HG03460 (cell line): Measurements from ENCODE around the gene HNRNPM.

Source experiments
- ATAC-seq: cut with Tn5 transposase; IDR thresholded peaks from one replicate; pipeline ENCODE4 v1.9.1; 2021; ENCODE audit not compliant: unreplicated experiment

The HNRNPM gene

DNA sequence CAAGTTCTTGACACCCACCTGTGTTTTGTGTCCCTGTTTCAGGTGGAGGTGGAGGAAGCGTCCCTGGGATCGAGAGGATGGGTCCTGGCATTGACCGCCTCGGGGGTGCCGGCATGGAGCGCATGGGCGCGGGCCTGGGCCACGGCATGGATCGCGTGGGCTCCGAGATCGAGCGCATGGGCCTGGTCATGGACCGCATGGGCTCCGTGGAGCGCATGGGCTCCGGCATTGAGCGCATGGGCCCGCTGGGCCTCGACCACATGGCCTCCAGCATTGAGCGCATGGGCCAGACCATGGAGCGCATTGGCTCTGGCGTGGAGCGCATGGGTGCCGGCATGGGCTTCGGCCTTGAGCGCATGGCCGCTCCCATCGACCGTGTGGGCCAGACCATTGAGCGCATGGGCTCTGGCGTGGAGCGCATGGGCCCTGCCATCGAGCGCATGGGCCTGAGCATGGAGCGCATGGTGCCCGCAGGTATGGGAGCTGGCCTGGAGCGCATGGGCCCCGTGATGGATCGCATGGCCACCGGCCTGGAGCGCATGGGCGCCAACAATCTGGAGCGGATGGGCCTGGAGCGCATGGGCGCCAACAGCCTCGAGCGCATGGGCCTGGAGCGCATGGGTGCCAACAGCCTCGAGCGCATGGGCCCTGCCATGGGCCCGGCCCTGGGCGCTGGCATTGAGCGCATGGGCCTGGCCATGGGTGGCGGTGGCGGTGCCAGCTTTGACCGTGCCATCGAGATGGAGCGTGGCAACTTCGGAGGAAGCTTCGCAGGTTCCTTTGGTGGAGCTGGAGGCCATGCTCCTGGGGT is 41.0 kb downstream of the HNRNPM start:
- ATAC-seq = no peak

GRCh38 chr19:8486661-8487136 is 41.9 kb downstream of the HNRNPM start:
- ATAC-seq = no peak

DNA sequence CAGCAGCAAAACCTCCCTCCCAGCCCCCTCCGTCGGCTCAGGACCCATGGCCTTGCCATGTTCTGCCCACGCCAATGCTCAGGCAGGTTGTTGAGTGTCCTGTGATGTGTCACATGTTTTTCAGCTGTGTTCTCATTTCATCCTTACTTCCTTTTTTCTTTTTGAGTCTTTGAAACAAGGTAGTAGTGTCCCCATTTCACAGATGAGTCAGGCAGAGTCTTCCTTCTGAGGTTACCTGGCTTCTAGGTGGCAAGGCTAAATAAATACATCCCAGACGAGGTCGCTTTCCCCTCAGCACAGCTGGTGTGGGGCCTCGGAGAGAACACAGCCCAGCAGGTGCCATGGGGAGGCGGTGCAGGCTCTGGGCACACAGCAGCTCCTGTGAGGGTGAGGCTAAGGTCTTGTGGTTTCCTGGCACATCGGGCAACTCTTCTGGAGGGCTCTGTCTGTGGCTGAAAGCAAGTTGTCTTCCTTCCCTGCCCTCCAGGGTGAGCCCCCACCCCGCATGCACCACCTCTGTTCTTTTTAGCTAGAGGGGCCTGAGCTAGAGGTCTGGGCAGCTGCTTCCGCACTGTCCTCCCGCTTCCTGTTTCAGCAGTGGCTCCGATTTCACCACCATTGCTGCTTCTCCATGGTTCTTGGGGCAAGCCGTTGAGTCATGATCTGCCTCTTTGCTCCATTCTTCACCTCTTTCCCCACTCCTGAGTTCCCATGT is 42.5 kb downstream of the HNRNPM start:
- no peak for ATAC-seq

DNA sequence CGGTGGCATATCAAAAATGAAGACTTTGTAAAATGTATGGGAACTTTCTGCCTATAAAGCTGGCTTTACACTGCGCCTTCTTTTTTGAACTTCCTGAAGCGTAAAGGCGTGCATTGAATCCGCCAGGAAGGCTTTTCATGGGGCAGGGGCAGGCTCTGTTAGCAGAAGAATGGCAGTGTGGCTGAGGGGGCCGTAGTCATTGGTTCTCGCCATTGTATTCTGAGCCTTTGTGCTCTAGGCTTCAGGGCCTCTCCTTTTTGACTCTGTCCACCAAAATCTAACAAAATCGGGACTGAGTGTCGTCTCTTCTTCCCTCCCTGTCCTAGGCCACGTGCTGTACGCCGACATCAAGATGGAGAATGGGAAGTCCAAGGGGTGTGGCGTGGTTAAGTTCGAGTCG is 43.6 kb downstream of the HNRNPM start:
- no peak for ATAC-seq

DNA sequence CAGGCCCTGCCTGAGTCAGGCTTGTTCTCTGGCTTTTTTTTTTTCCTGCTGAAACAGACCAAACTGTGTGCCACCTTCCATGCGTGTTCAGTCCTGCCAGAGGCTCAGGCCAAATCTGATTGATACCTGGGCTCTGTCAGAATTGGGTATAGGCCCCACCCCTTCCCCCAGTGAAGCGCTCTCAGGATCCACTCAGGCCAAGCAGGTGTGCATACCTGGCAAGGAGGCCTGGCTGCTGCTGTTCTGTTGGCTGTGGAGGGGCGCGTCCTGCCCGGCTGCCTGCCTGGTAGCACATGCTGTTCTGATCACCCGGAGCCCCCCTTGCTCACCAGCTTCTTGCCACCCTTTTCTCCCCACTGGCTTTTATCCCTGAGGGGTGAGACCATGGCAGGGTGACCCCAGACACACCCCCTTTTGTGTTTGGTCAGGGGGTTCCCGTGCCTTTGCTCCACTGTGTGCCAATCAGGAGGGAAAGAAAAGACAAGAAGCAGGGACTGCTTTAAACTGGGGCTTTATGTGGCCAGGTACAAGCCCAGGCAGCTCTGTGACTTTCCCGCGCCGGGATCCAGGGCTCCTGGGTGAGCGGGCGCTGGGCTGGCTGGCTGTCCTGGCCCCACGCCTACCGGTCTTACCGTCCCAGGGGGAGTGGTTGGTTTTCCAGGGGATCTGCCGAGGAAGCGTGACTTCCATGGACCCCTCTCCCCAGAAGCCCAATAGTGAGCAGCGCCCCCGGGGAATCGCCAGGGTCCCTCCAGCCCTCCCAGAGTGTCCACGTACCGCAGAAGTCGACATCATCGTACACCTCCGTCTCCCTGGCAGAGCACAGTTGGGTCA is 45.0 kb downstream of the HNRNPM start:
- no peak for ATAC-seq

DNA sequence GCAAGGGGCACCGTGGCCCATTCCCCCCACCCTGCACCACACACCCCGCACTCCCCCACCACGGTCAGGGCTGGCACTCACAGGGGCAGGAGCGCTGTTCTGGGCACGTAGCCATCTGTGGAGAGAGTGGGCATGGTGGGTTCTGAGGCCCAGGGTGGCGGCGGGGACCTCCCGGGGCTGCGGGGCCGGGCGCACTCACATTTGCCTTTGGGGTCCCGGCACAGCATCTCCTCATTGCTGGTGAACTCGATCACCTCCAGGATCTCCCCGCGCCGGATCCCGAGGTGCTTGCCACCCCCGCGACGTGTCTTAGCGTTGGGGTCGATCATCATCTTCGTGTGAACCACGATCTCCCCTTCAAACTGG is 45.6 kb downstream of the HNRNPM start:
- ATAC-seq = no peak

DNA sequence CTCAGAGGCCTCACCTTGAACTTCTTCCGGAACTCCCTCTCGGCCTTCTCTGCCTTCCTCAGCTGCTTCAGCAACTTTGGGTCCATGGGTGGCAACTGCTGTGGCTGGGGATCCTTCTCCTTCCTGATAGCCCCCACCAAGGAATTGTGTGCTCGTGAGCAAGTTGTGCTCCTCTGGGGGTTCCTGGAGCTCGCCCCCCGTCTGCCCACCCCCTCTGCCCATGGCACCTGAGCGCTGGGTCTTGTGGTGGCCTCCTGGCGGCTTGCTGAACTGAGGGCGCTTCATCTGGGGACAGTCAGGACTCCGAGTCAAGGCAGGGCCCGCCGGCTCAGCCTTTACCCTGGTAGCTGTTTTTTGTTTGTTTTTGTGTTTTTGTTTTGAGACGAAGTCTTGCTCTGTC is 46.1 kb downstream of the HNRNPM start:
- no peak for ATAC-seq

- no peak for ATAC-seq
Observed at GRCh38 chr19:8491574-8491973, 46.8 kb downstream of the HNRNPM start.

DNA sequence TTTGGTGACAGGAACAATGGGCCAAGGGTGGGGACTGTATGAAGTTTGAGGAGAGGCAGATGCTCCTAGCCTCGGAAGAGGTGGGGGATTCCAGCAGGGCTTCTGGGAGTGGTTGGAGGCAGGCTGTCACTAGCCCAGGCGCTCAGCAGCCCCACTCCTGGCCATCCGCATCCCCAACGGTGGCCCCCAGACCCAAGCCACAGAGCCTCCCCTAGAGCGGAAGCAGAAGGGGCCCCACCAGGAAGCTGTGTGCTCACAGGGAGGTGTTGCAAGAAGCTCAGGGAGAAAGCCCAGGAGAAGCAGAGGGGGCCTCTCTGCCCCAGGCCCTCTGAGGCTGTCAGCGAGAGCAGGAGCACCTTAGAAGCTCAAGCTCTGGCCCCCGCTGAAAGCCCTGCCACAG is 49.4 kb downstream of the HNRNPM start:
- no peak for ATAC-seq

- no peak for ATAC-seq
Observed at GRCh38 chr19:8498295-8498694, 53.5 kb downstream of the HNRNPM start.

DNA sequence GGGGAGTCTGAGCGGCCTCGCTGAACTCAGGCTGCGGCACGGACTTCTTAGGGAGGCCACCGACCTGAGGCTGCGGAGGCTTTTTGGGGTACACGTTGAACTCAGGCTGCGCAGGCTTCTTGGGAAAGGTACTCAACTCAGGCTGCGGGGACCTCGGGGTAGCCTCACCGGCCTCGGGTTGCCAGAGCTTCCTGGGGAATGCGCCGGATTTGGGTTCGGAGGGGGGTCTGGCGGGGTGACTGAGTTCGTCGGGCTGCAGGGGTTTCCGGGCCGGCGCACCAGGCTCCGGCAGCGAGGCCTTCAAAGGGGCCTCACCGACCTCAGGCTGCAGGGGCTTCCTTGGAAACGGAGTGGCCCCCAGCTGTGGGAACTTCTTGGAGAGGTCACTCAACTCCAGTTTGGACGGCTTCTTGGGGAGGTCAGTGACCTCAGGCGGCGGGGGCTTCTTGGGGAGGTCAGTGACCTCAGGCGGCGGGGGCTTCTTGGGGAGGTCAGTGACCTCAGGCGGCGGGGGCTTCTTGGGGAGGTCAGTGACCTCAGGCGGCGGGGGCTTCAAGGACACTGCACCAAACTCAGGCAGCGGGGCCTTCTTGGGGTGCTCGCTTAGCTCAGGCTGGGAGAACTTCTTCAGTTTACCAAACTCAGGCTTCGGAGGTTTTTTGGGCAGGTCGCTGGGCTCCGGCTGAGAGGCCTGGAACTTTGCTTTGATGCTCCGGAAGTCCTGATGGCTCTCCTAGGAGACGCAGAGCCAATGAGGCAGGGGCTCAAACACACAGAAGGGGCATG is 54.5 kb downstream of the HNRNPM start:
- no peak for ATAC-seq

GRCh38 chr19:8500158-8500557 is 55.4 kb downstream of the HNRNPM start:
- ATAC-seq = no peak

DNA sequence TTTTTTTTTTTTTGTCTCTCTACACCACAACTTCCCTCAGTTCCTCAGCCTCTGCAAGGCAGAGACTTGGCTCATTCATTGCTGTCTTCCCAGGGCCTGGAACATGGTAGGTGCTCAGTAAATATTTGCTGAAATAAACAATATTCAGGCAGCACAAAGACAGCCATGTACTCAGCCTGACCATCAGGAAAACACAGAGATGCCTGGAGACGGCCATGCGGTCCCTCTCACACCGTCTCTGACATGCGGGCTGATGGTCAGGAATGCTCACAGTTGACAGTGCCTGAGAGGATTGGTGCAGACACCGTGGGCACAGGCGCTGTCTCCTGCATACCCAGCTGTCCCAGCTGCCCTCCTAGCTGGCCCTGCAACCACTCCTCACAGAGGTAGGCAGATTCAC is 56.7 kb downstream of the HNRNPM start:
- ATAC-seq = no peak

- no peak for ATAC-seq
Observed at GRCh38 chr19:8501981-8502380, 57.2 kb downstream of the HNRNPM start.

DNA sequence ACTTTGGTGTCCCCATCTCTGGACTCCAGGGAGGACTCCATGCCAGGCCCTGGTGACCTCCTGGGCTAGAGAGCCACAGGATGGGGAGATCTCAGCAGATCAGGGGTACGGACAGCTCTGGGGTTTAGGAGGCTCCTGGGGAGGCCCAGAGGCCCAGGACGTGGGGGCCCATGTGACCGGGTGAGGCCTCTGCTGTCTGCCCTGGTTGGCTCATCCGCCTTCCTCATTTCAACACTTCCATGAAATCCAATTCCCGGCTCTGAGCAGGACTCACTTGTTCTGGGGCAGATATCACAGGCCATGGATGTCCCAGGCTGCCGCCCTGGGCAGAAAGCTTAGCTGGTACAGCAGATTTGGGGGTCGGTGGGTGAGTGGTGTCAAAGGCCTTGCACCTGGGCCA is 58.7 kb downstream of the HNRNPM start:
- no peak for ATAC-seq

DNA sequence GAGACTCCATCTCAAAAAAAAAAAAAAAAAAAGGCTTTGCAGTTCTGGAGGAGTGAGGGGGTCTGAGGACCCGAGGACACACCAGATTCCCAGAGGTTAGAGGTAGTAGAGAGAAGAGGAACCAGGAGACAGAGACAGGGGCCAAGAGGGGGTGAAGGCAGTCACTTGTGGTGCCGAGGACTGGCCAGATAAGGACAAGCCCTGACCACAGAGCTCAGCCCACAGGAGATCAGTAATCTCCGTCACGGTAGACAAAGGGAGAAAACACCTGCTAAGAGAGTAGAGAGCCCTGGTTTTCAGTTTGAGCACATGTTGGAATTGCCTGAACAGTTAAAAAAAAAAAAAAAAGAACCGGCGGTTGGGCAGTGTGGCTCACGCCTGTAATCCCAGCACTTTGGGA is 59.4 kb downstream of the HNRNPM start:
- no peak for ATAC-seq

DNA sequence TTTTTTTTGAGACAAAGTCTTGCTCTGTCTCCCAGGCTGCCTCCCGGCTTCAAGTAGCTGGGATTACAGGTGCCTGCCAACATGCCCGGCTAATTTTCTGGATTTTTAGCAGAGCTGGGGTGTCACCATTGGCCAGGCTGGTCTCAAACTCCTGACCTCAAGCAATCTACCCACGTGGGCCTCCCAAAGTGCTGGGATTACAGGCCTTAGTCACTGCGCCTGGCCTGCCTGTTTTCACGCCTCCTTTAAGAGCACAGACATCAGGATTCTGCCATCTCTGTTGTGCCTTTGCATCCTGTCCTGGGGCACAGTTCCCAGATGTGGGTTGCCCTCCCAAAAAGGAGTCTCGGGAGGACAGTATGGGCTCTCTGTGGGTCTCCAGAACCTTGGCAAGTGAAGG is 60.1 kb downstream of the HNRNPM start:
- no peak for ATAC-seq

DNA sequence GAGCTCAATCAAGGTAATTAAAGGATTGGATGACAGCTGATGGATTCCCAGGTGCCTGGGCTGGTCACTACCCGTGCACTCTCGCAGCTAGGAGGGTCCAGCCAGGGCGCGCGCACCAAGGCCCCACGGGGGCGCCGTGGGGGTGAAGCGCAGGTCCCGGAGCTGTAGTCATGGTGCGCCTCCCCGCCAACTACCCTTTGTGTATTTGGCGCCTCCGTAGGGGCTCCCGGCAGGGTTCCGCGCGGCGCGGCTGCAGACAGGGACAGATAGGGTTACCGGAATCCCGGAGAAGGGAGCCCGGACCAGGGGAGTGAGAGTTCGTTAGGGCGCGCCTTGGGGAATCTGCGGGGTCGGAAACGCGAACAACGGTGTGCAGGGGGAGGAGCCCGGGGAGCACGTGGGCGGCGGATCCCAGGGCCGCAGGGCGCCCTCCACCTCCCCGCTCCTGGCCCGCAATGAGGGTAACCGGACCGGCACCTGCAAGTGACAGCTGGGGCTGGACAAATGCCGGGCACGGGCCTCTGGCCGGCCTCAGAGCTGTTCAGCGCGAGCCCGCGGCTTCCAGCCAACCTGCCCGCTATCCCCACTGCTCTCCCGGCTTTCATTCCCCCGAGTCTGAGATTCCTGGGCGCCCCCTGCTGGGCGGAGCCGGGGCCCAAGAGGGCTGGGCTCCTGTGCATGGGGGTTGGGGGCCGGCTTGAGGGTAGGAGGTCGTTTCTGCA is 61.1 kb downstream of the HNRNPM start:
- ATAC-seq = peak; percentile 49

GRCh38 chr19:8506402-8506957 is 61.7 kb downstream of the HNRNPM start:
- no peak for ATAC-seq

GRCh38 chr19:8510589-8511115 is 65.9 kb downstream of the HNRNPM start:
- ATAC-seq = no peak
